ENCODE measurements around the gene AXIN1. TPM values are rescaled to one million over a fixed set of nuclear protein-coding genes. Genes with fewer than 3 reads are reported as not detected.

AXIN1 gene
- polyA plus RNA-seq, 4 donors, result 24.5 to 33.6 (median 27.6) TPM

GRCh38 chr16:370443-370842, 17.9 kb upstream of the AXIN1 start, which contains the start of gene MRPL28:
Gene MRPL28 (minus strand): TSS chr16:370538. CDS start chr16:370218, 320 bp downstream.
- Histone ChIP-seq H3K4me1 (ENCODE audit: control insufficient read depth in 3 of 3, insufficient read depth in 2 of 3, low read depth in 1 of 3, low read length in 2 of 3) (peaks cover 0 to 14% (median 0%) of the 10 kb centered on the region in 3 donors), H3K36me3 (ENCODE audit: control insufficient read depth in 3 of 3, insufficient read depth in 2 of 3, low read depth in 1 of 3, low read length in 3 of 3) (peaks cover 9 to 86% (median 21%) of the 10 kb centered on the region in 3 donors), H3K27ac (ENCODE audit: low read depth in 1 of 3, low read length in 2 of 3) (peak within 1 kb of the TSS in 2 of 3 donors; percentile 29 to 67), H3K9me3 (ENCODE audit: control insufficient read depth in 2 of 2, insufficient read depth in 1 of 2, low read depth in 1 of 2, low read length in 1 of 2) (no peaks in the 10 kb centered on the region), H3K27me3 (ENCODE audit: control insufficient read depth in 3 of 3, insufficient read depth in 3 of 3, low read length in 3 of 3) (no peaks in the 10 kb centered on the region), H3K4me3 (ENCODE audit: low read depth in 1 of 3, low read length in 3 of 3) (peak within 1 kb of the TSS; percentile 44 to 59 (median 45))
- DNase-seq (peak; percentile 95), FAIRE-seq (no peak)
- 0 to 1% (median 1%) methylated on average over 21 to 30 of the region's 30 CpGs for WGBS, 3 donors

- no peak overlapping the region for H3K27ac ChIP-seq (ENCODE audit: low read depth in 1 of 3, low read length in 2 of 3)
- no peaks in the 10 kb centered on the region for H3K27me3 ChIP-seq (ENCODE audit: control insufficient read depth in 3 of 3, insufficient read depth in 3 of 3, low read length in 3 of 3)
- H3K36me3 ChIP-seq (ENCODE audit: control insufficient read depth in 3 of 3, insufficient read depth in 2 of 3, low read depth in 1 of 3, low read length in 3 of 3), result peaks cover 6 to 81% (median 19%) of the 10 kb centered on the region in 3 donors
- WGBS, 3 donors, result 22 to 33% (median 28%) methylated on average over 35 to 44 of the region's 44 CpGs
- H3K4me3 ChIP-seq (ENCODE audit: low read depth in 1 of 3, low read length in 3 of 3), result peak overlapping the region; percentile 44 to 59 (median 45)
- DNase-seq (peak in 1 of 2 donors; percentile 46), FAIRE-seq (no peak)
- peaks cover 0 to 14% (median 0%) of the 10 kb centered on the region in 3 donors for H3K4me1 ChIP-seq (ENCODE audit: control insufficient read depth in 3 of 3, insufficient read depth in 2 of 3, low read depth in 1 of 3, low read length in 2 of 3)
- no peaks in the 10 kb centered on the region for H3K9me3 ChIP-seq (ENCODE audit: control insufficient read depth in 2 of 2, insufficient read depth in 1 of 2, low read depth in 1 of 2, low read length in 1 of 2)
These were observed 17.4 kb upstream of the AXIN1 start for GRCh38 chr16:369866-370436.

GRCh38 chr16:369275-369865, 16.8 kb upstream of the AXIN1 start:
- peaks cover 0 to 4% (median 0%) of the 10 kb centered on the region in 3 donors for H3K27me3 ChIP-seq (ENCODE audit: control insufficient read depth in 3 of 3, insufficient read depth in 3 of 3, low read length in 3 of 3)
- DNase-seq, result no peak
- H3K4me1 ChIP-seq (ENCODE audit: control insufficient read depth in 3 of 3, insufficient read depth in 2 of 3, low read depth in 1 of 3, low read length in 2 of 3), result peaks cover 0 to 14% (median 0%) of the 10 kb centered on the region in 3 donors
- WGBS, 3 donors, result 69 to 84% (median 79%) methylated on average over 20 of the region's 20 CpGs
- H3K27ac ChIP-seq (ENCODE audit: low read depth in 1 of 3, low read length in 2 of 3), result no peak overlapping the region
- H3K4me3 ChIP-seq (ENCODE audit: low read depth in 1 of 3, low read length in 3 of 3), result peak overlapping the region in 2 of 3 donors; percentile 45 to 59
- no peak for FAIRE-seq
- no peaks in the 10 kb centered on the region for H3K9me3 ChIP-seq (ENCODE audit: control insufficient read depth in 2 of 2, insufficient read depth in 1 of 2, low read depth in 1 of 2, low read length in 1 of 2)
- peaks cover 4 to 76% (median 19%) of the 10 kb centered on the region in 3 donors for H3K36me3 ChIP-seq (ENCODE audit: control insufficient read depth in 3 of 3, insufficient read depth in 2 of 3, low read depth in 1 of 3, low read length in 3 of 3)

DNA sequence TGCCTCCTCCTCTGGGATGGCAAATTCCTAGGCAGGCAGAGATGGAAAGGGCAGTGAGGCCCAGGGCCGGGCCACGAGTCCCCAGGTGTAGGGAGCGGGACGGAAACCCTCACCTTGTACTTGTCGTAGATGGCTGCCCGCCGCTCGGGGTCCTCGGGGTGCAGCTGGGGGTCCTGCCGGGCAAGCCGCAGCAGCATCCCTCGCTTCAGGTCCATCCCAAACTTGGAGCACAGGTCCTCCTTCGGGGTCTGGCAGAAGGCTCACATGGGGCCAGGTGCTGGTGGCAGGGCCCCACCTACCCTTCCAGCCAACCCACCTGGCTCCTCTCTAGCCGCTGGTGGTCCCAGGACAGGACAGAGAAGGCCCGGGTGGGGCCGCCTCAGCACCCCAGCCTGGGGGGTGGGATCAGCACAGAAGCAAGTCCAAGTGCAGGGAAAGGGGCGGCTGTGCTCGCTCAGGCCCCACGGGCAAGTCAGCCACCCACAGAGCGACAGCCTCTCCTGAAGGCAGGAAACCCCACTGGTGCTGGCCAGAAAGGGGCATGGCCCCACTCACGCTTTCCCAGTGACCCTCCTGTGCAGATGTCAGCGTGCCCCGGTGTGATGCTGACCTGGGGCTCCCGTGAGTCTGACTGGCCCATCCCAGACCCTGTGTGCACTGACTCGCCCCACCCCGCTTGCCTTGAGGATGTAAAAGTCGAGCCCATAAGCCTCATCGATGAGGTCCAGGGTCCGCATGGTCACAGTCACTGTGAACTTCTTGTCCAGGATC, 16.1 kb upstream of the AXIN1 start:
- Histone ChIP-seq H3K4me1 (ENCODE audit: control insufficient read depth in 3 of 3, insufficient read depth in 2 of 3, low read depth in 1 of 3, low read length in 2 of 3) (peaks cover 0 to 14% (median 0%) of the 10 kb centered on the region in 3 donors), H3K4me3 (ENCODE audit: low read depth in 1 of 3, low read length in 3 of 3) (no peak overlapping the region), H3K36me3 (ENCODE audit: control insufficient read depth in 3 of 3, insufficient read depth in 2 of 3, low read depth in 1 of 3, low read length in 3 of 3) (peaks cover 4 to 68% (median 13%) of the 10 kb centered on the region in 3 donors), H3K9me3 (ENCODE audit: control insufficient read depth in 2 of 2, insufficient read depth in 1 of 2, low read depth in 1 of 2, low read length in 1 of 2) (no peaks in the 10 kb centered on the region), H3K27ac (ENCODE audit: low read depth in 1 of 3, low read length in 2 of 3) (no peak overlapping the region), H3K27me3 (ENCODE audit: control insufficient read depth in 3 of 3, insufficient read depth in 3 of 3, low read length in 3 of 3) (peaks cover 0 to 10% (median 0%) of the 10 kb centered on the region in 3 donors)
- FAIRE-seq (no peak), DNase-seq (no peak)
- WGBS, 3 donors, result 93 to 96% (median 94%) methylated on average over 28 to 29 of the region's 29 CpGs

GRCh38 chr16:367333-367903, 14.9 kb upstream of the AXIN1 start:
- H3K27me3 ChIP-seq (ENCODE audit: control insufficient read depth in 3 of 3, insufficient read depth in 3 of 3, low read length in 3 of 3), result peaks cover 0 to 10% (median 0%) of the 10 kb centered on the region in 3 donors
- DNase-seq (no peak), FAIRE-seq (no peak)
- H3K4me1 ChIP-seq (ENCODE audit: control insufficient read depth in 3 of 3, insufficient read depth in 2 of 3, low read depth in 1 of 3, low read length in 2 of 3), result peaks cover 0 to 14% (median 0%) of the 10 kb centered on the region in 3 donors
- WGBS, 3 donors, result 95 to 98% (median 96%) methylated on average over 16 to 18 of the region's 18 CpGs
- peaks cover 4 to 56% (median 9%) of the 10 kb centered on the region in 3 donors for H3K36me3 ChIP-seq (ENCODE audit: control insufficient read depth in 3 of 3, insufficient read depth in 2 of 3, low read depth in 1 of 3, low read length in 3 of 3)
- H3K9me3 ChIP-seq (ENCODE audit: control insufficient read depth in 2 of 2, insufficient read depth in 1 of 2, low read depth in 1 of 2, low read length in 1 of 2), result no peaks in the 10 kb centered on the region
- H3K4me3 ChIP-seq (ENCODE audit: low read depth in 1 of 3, low read length in 3 of 3), result no peak overlapping the region
- no peak overlapping the region for H3K27ac ChIP-seq (ENCODE audit: low read depth in 1 of 3, low read length in 2 of 3)

DNA sequence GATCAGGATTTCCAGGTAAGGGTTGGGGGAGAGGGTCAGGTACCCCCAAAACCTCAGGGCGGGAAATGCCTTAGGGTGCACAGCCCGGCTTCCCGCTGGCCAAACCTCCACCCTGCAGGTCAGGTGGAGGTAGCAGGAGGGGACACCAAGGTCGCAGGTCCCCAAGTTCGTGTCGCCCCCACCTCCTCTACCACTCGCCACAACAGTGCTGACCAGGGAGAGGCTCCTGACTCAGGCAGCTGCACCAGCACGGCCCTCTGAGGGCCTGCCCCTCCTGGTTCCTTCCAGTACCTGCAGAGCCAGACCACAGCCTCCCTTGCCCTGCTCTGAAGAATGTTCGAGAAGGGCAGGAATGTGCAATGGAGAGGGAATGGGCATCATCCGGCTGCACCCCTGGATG, 14.0 kb upstream of the AXIN1 start:
- Histone ChIP-seq H3K4me3 (ENCODE audit: low read depth in 1 of 3, low read length in 3 of 3) (no peak overlapping the region), H3K27ac (ENCODE audit: low read depth in 1 of 3, low read length in 2 of 3) (no peak overlapping the region), H3K27me3 (ENCODE audit: control insufficient read depth in 3 of 3, insufficient read depth in 3 of 3, low read length in 3 of 3) (peaks cover 0 to 10% (median 0%) of the 10 kb centered on the region in 3 donors), H3K36me3 (ENCODE audit: control insufficient read depth in 3 of 3, insufficient read depth in 2 of 3, low read depth in 1 of 3, low read length in 3 of 3) (peaks cover 4 to 48% (median 6%) of the 10 kb centered on the region in 3 donors), H3K4me1 (ENCODE audit: control insufficient read depth in 3 of 3, insufficient read depth in 2 of 3, low read depth in 1 of 3, low read length in 2 of 3) (peaks cover 0 to 18% (median 0%) of the 10 kb centered on the region in 3 donors), H3K9me3 (ENCODE audit: control insufficient read depth in 2 of 2, insufficient read depth in 1 of 2, low read depth in 1 of 2, low read length in 1 of 2) (no peaks in the 10 kb centered on the region)
- no peak for DNase-seq
- no peak for FAIRE-seq
- WGBS, 3 donors, result 92 to 96% (median 94%) methylated on average over 10 of the region's 10 CpGs

GRCh38 chr16:364595-365491, 12.3 kb upstream of the AXIN1 start:
- Histone ChIP-seq H3K27me3 (ENCODE audit: control insufficient read depth in 3 of 3, insufficient read depth in 3 of 3, low read length in 3 of 3) (peaks cover 0 to 10% (median 0%) of the 10 kb centered on the region in 3 donors), H3K36me3 (ENCODE audit: control insufficient read depth in 3 of 3, insufficient read depth in 2 of 3, low read depth in 1 of 3, low read length in 3 of 3) (peaks cover 4 to 42% (median 6%) of the 10 kb centered on the region in 3 donors), H3K4me3 (ENCODE audit: low read depth in 1 of 3, low read length in 3 of 3) (no peak overlapping the region), H3K27ac (ENCODE audit: low read depth in 1 of 3, low read length in 2 of 3) (no peak overlapping the region), H3K9me3 (ENCODE audit: control insufficient read depth in 2 of 2, insufficient read depth in 1 of 2, low read depth in 1 of 2, low read length in 1 of 2) (no peaks in the 10 kb centered on the region), H3K4me1 (ENCODE audit: control insufficient read depth in 3 of 3, insufficient read depth in 2 of 3, low read depth in 1 of 3, low read length in 2 of 3) (peaks cover 0 to 12% (median 0%) of the 10 kb centered on the region in 3 donors)
- FAIRE-seq (no peak), DNase-seq (no peak)
- whole genome bisulfite sequencing, 3 donors, result 47 to 59% (median 53%) methylated on average over 18 to 19 of the region's 19 CpGs
